Duodenal mucosa (tissue), 2 donors: Measurements from ENCODE around the gene PLA1A.

Experiments
- H3K27ac ChIP-seq: one replicate; pipeline ENCODE4 v1.7.0; 2013; ENCODE audit warnings: low read depth, low read length
- H3K27me3 ChIP-seq, 2 donors: one replicate each; pipeline ENCODE4 v1.7.0; 2013; ENCODE audit warnings: low read length in 2 of 2, control low read depth in 1 of 2; ENCODE audit not compliant: insufficient read depth in 2 of 2, control insufficient read depth in 1 of 2
- H3K36me3 ChIP-seq, 2 donors: one replicate each; pipeline ENCODE4 v1.7.0; 2013; ENCODE audit warnings: low read length in 2 of 2, control low read depth in 1 of 2; ENCODE audit not compliant: insufficient read depth in 2 of 2, control insufficient read depth in 1 of 2
- H3K4me1 ChIP-seq, 2 donors: one replicate each; pipeline ENCODE4 v1.7.0; 2013; ENCODE audit warnings: low read length in 2 of 2, control low read depth in 1 of 2; ENCODE audit not compliant: insufficient read depth in 2 of 2, control insufficient read depth in 1 of 2
- H3K4me3 ChIP-seq, 2 donors: one replicate each; pipeline ENCODE4 v1.7.0; 2013; ENCODE audit warnings: low read length in 2 of 2, low read depth in 1 of 2
- H3K9ac ChIP-seq, 2 donors: one replicate each; pipeline ENCODE4 v1.7.0; 2013; ENCODE audit warnings: low read length in 2 of 2, low read depth in 1 of 2
- H3K9me3 ChIP-seq, 2 donors: one replicate each; pipeline ENCODE4 v1.7.0; 2013; ENCODE audit warnings: low read length in 2 of 2, control low read depth in 1 of 2; ENCODE audit not compliant: control insufficient read depth in 1 of 2

The PLA1A gene

GRCh38 chr3:119643528-119643927 lies 45.8 kb downstream of the PLA1A start:
- no peak overlapping the region for H3K4me3 ChIP-seq
- H3K9ac ChIP-seq = no peak overlapping the region
- peaks cover 0 to 3% of the 10 kb centered on the region in 2 donors for H3K36me3 ChIP-seq
- peaks cover 0 to 3% of the 10 kb centered on the region in 2 donors for H3K9me3 ChIP-seq
- H3K27me3 ChIP-seq = no peaks in the 10 kb centered on the region
- no peaks in the 10 kb centered on the region for H3K4me1 ChIP-seq
- no peak overlapping the region for H3K27ac ChIP-seq

GRCh38 chr3:119644481-119644880 lies 46.8 kb downstream of the PLA1A start:
- Histone ChIP-seq H3K27ac (no peak overlapping the region), H3K4me3 (no peak overlapping the region), H3K27me3 (no peaks in the 10 kb centered on the region), H3K9ac (no peak overlapping the region), H3K9me3 (peaks cover 0 to 3% of the 10 kb centered on the region in 2 donors), H3K36me3 (peaks cover 0 to 3% of the 10 kb centered on the region in 2 donors), H3K4me1 (no peaks in the 10 kb centered on the region)

- Histone ChIP-seq H3K27ac (no peak overlapping the region), H3K27me3 (no peaks in the 10 kb centered on the region), H3K9me3 (peaks cover 0 to 3% of the 10 kb centered on the region in 2 donors), H3K4me3 (no peak overlapping the region), H3K9ac (no peak overlapping the region), H3K4me1 (no peaks in the 10 kb centered on the region), H3K36me3 (peaks cover 0 to 3% of the 10 kb centered on the region in 2 donors)
Measured at GRCh38 chr3:119645813-119646212, 48.1 kb downstream of the PLA1A start.

- Histone ChIP-seq H3K4me1 (no peaks in the 10 kb centered on the region), H3K27me3 (no peaks in the 10 kb centered on the region), H3K36me3 (peaks cover 0 to 1% of the 10 kb centered on the region in 2 donors), H3K4me3 (no peak overlapping the region), H3K27ac (no peak overlapping the region), H3K9ac (no peak overlapping the region), H3K9me3 (no peaks in the 10 kb centered on the region)
Measured at GRCh38 chr3:119647171-119647570, 49.5 kb downstream of the PLA1A start.

GRCh38 chr3:119647843-119648575 lies 50.3 kb downstream of the PLA1A start:
- peak overlapping the region; percentile 53 for H3K27ac ChIP-seq
- H3K4me1 ChIP-seq = no peaks in the 10 kb centered on the region
- H3K9ac ChIP-seq = no peak overlapping the region
- no peaks in the 10 kb centered on the region for H3K27me3 ChIP-seq
- no peak overlapping the region for H3K4me3 ChIP-seq
- no peaks in the 10 kb centered on the region for H3K9me3 ChIP-seq
- H3K36me3 ChIP-seq = no peaks in the 10 kb centered on the region

- Histone ChIP-seq H3K4me1 (no peaks in the 10 kb centered on the region), H3K36me3 (no peaks in the 10 kb centered on the region), H3K9ac (no peak overlapping the region), H3K27me3 (no peaks in the 10 kb centered on the region), H3K9me3 (no peaks in the 10 kb centered on the region), H3K27ac (no peak overlapping the region), H3K4me3 (no peak overlapping the region)
Measured at GRCh38 chr3:119649761-119650160, 52.1 kb downstream of the PLA1A start.

GRCh38 chr3:119652306-119653033 lies 54.8 kb downstream of the PLA1A start:
- Histone ChIP-seq H3K9me3 (no peaks in the 10 kb centered on the region), H3K9ac (no peak overlapping the region), H3K27me3 (no peaks in the 10 kb centered on the region), H3K36me3 (no peaks in the 10 kb centered on the region), H3K4me3 (no peak overlapping the region), H3K4me1 (no peaks in the 10 kb centered on the region), H3K27ac (no peak overlapping the region)

GRCh38 chr3:119653876-119654275 lies 56.2 kb downstream of the PLA1A start:
- Histone ChIP-seq H3K4me3 (no peak overlapping the region), H3K9ac (no peak overlapping the region), H3K36me3 (no peaks in the 10 kb centered on the region), H3K27ac (no peak overlapping the region), H3K4me1 (no peaks in the 10 kb centered on the region), H3K9me3 (no peaks in the 10 kb centered on the region), H3K27me3 (no peaks in the 10 kb centered on the region)

GRCh38 chr3:119657887-119658702 lies 60.4 kb downstream of the PLA1A start:
- Histone ChIP-seq H3K27ac (no peak overlapping the region), H3K4me1 (peaks cover 3 to 8% of the 10 kb centered on the region in 2 donors), H3K27me3 (no peaks in the 10 kb centered on the region), H3K9me3 (no peaks in the 10 kb centered on the region), H3K36me3 (no peaks in the 10 kb centered on the region), H3K4me3 (no peak overlapping the region), H3K9ac (no peak overlapping the region)

- Histone ChIP-seq H3K9ac (no peak overlapping the region), H3K27ac (no peak overlapping the region)
Measured at GRCh38 chr3:119658994-119659393, 61.3 kb downstream of the PLA1A start.

More at GRCh38 chr3:119658994-119659393, 61.3 kb downstream of the PLA1A start:
- no peaks in the 10 kb centered on the region for H3K36me3 ChIP-seq
- peaks cover 3 to 8% of the 10 kb centered on the region in 2 donors for H3K4me1 ChIP-seq
- H3K9me3 ChIP-seq = no peaks in the 10 kb centered on the region
- H3K4me3 ChIP-seq = no peak overlapping the region
- no peaks in the 10 kb centered on the region for H3K27me3 ChIP-seq
